Brain microvascular endothelial cell (primary cell): ENCODE data around the gene SRSF9.

Source experiments
- DNase-seq: peaks from one replicate; pipeline ENCODE4 v3.0.0-alpha.2; 2020
- H3K27ac ChIP-seq: fragments of 250-450 bp; sonication (Bioruptor Pico); 2 replicates; pipeline ENCODE4 v1.5.1; 2020; ENCODE audit warnings: mild to moderate bottlenecking, moderate library complexity
- H3K27me3 ChIP-seq: fragments of 250-450 bp; sonication (Bioruptor Pico); replicated peaks from 2 replicates; pipeline ENCODE4 v1.5.1; 2020; ENCODE audit warnings: mild to moderate bottlenecking
- H3K36me3 ChIP-seq: fragments of 250-450 bp; sonication (Bioruptor Pico); replicated peaks from 2 replicates; pipeline ENCODE4 v1.5.1; 2020; ENCODE audit warnings: mild to moderate bottlenecking
- H3K4me3 ChIP-seq: 2 replicates; pipeline ENCODE4 v1.5.1; 2011; ENCODE audit warnings: low read depth, mild to moderate bottlenecking, control low read depth, low read length, moderate library complexity
- CTCF ChIP-seq: IDR thresholded peaks from 2 replicates; pipeline ENCODE4 v1.5.1; 2011; ENCODE audit warnings: low read depth, mild to moderate bottlenecking, moderate library complexity, low read length, control low read depth, inconsistent platforms; ENCODE audit errors: missing control alignments
- in situ Hi-C: cut with HindIII; loops from 2 replicates; pipeline ENCODE4 v1.10.0; 2017; ENCODE audit warnings: low sequenced_read_pairs, low pct_ligation_motif_present

SRSF9 gene

GRCh38 chr12:120416490-120417216 lies 52.9 kb downstream of the SRSF9 start:
- no peaks in the 10 kb centered on the region for H3K27me3 ChIP-seq
- H3K36me3 ChIP-seq = no peaks in the 10 kb centered on the region
- no peak for DNase-seq
- no peak for TF ChIP-seq CTCF
- no peak overlapping the region for H3K4me3 ChIP-seq
- H3K27ac ChIP-seq = no peak overlapping the region
- in situ Hi-C loops = no loop called here

GRCh38 chr12:120413901-120414695 lies 55.5 kb downstream of the SRSF9 start:
- in situ Hi-C loops = no loop called here

GRCh38 chr12:120412421-120412820 lies 57.1 kb downstream of the SRSF9 start:
- Histone ChIP-seq H3K27me3 (no peaks in the 10 kb centered on the region), H3K4me3 (no peak overlapping the region), H3K27ac (no peak overlapping the region), H3K36me3 (no peaks in the 10 kb centered on the region)
- no peak for DNase-seq
- in situ Hi-C loops = no loop called here
- TF ChIP-seq CTCF = no peak

More at GRCh38 chr12:120413901-120414695, 55.5 kb downstream of the SRSF9 start:
- no peak for DNase-seq
- H3K27me3 ChIP-seq = no peaks in the 10 kb centered on the region
- H3K27ac ChIP-seq = no peak overlapping the region
- no peaks in the 10 kb centered on the region for H3K36me3 ChIP-seq
- TF ChIP-seq CTCF = no peak
- H3K4me3 ChIP-seq = no peak overlapping the region
